ENCODE measurements around the gene MX1. TPM values are rescaled to one million over a fixed set of nuclear protein-coding genes. Genes with fewer than 3 reads are reported as not detected.

The MX1 gene
- total RNA-seq, 1 donor from 2014 or later = 2.4 TPM

- H3K4me3 ChIP-seq (ENCODE audit: low read depth, low read length) = no peak overlapping the region
- H3K27me3 ChIP-seq (ENCODE audit: control insufficient read depth, insufficient read depth, low read length) = no peaks in the 10 kb centered on the region
- no peak for DNase-seq (ENCODE audit: low read depth)
- TF ChIP-seq CTCF (IDR thresholded peaks at IDR 0.05; ENCODE audit: insufficient read depth, low read length, severe bottlenecking) = no peak
- no peak for FAIRE-seq
- no peaks in the 10 kb centered on the region for H3K36me3 ChIP-seq (ENCODE audit: control insufficient read depth, insufficient read depth, low read length)
Measured at GRCh38 chr21:41443562-41443961, 17.5 kb downstream of the MX1 start.

GRCh38 chr21:41444703-41445464 lies 18.8 kb downstream of the MX1 start:
- H3K36me3 ChIP-seq (ENCODE audit: control insufficient read depth, insufficient read depth, low read length) = no peaks in the 10 kb centered on the region
- FAIRE-seq (no peak), DNase-seq (ENCODE audit: low read depth) (no peak)
- no peak for TF ChIP-seq CTCF (IDR thresholded peaks at IDR 0.05; ENCODE audit: insufficient read depth, low read length, severe bottlenecking)
- H3K4me3 ChIP-seq (ENCODE audit: low read depth, low read length) = no peak overlapping the region
- no peaks in the 10 kb centered on the region for H3K27me3 ChIP-seq (ENCODE audit: control insufficient read depth, insufficient read depth, low read length)

DNA sequence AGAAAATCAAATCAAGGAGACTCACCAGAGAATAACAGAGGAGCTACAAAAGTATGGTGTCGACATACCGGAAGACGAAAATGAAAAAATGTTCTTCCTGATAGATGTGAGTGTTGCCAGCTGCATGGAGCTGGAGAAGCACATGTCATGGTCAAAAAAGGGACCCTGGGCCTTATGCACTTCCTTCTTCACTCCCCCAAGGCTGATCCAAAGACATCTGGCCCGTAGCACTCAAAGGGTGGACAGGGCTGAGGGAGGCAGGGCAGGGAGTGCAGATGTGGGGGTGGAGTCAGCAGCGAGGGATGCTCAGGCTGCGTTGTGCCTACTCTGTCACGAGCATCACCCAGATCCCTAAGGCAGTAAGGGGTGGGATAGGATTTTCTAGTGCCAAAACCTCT lies 19.4 kb downstream of the MX1 start:
- DNase-seq (ENCODE audit: low read depth) (no peak), FAIRE-seq (no peak)
- Histone ChIP-seq H3K27me3 (ENCODE audit: control insufficient read depth, insufficient read depth, low read length) (no peaks in the 10 kb centered on the region), H3K4me3 (ENCODE audit: low read depth, low read length) (no peak overlapping the region), H3K36me3 (ENCODE audit: control insufficient read depth, insufficient read depth, low read length) (no peaks in the 10 kb centered on the region)
- no peak for TF ChIP-seq CTCF (IDR thresholded peaks at IDR 0.05; ENCODE audit: insufficient read depth, low read length, severe bottlenecking)

GRCh38 chr21:41446586-41446985 lies 20.5 kb downstream of the MX1 start:
- DNase-seq (ENCODE audit: low read depth) (no peak), FAIRE-seq (no peak)
- Histone ChIP-seq H3K4me3 (ENCODE audit: low read depth, low read length) (no peak overlapping the region), H3K36me3 (ENCODE audit: control insufficient read depth, insufficient read depth, low read length) (no peaks in the 10 kb centered on the region), H3K27me3 (ENCODE audit: control insufficient read depth, insufficient read depth, low read length) (no peaks in the 10 kb centered on the region)
- TF ChIP-seq CTCF (IDR thresholded peaks at IDR 0.05; ENCODE audit: insufficient read depth, low read length, severe bottlenecking) = no peak

DNA sequence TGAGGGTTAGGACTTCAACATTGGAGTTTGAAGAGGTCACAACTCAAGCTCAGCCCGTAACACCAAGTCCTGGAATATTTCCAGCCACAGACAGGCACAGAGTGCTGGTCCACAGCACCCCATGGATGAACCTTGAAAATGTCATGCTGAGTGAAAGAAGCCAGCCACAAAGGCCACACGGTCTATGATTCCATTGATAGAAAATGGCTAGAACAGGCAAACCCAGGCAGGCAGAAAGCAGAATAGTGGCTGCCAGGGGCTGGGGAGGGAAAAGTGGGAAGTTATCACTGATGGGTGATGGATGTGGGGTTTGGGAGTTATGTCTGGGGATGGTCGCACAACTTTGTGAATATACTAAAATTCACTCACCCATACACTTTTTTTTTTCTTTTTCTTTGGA lies 21.3 kb downstream of the MX1 start:
- Histone ChIP-seq H3K36me3 (ENCODE audit: control insufficient read depth, insufficient read depth, low read length) (no peaks in the 10 kb centered on the region), H3K27me3 (ENCODE audit: control insufficient read depth, insufficient read depth, low read length) (no peaks in the 10 kb centered on the region), H3K4me3 (ENCODE audit: low read depth, low read length) (no peak overlapping the region)
- no peak for FAIRE-seq
- TF ChIP-seq CTCF (IDR thresholded peaks at IDR 0.05; ENCODE audit: insufficient read depth, low read length, severe bottlenecking) = no peak
- DNase-seq (ENCODE audit: low read depth) = no peak

DNA sequence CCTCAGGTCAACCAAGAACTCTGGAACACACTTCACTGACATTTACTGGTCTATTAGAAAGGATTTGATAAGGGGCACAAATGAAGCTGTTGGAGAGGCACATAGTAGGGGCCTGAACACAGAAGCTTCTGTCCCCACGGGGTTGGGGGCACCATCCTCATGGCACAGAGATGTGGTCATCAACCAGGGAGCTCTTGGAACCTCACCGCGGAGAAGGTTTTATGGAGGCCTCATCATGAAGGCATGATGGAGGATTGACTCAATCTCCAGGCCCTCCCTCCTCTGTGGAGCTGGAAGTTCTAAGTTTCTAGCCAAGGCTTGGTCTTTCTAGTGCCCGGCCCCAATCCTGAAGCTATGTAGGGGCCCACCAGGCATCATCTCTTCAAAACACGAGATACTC lies 23.6 kb downstream of the MX1 start:
- DNase-seq (ENCODE audit: low read depth) = no peak
- TF ChIP-seq CTCF (IDR thresholded peaks at IDR 0.05; ENCODE audit: insufficient read depth, low read length, severe bottlenecking) = no peak
- FAIRE-seq = no peak

More for the DNA sequence above, 23.6 kb downstream of the MX1 start:
- Histone ChIP-seq H3K4me3 (ENCODE audit: low read depth, low read length) (no peak overlapping the region), H3K27me3 (ENCODE audit: control insufficient read depth, insufficient read depth, low read length) (no peaks in the 10 kb centered on the region), H3K36me3 (ENCODE audit: control insufficient read depth, insufficient read depth, low read length) (no peaks in the 10 kb centered on the region)

Measured in bronchial epithelial cell (primary cell).